Uterus (tissue), 2 donors: ENCODE data around the gene EIF1AY.

Experiments
- POLR2A ChIP-seq, 2 donors: fragments of 450-650 bp; IDR thresholded peaks; one replicate each; pipeline ENCODE4 v1.6.1; 2016; ENCODE audit warnings: antibody characterized with exemption in 2 of 2, mild to moderate bottlenecking in 1 of 2, moderate library complexity in 1 of 2
- TF ChIP-seq, protein P1 (sequence below), 4 experiments: fragments of 200-600 bp in 2 of 4; fragments of 450-650 bp in 2 of 4; sonication (generic) in 2 of 4; IDR thresholded peaks; one replicate each; pipeline ENCODE4 v1.5.1; 2016 to 2019; ENCODE audit warnings: antibody characterized with exemption in 4 of 4, mild to moderate bottlenecking in 2 of 4, moderate library complexity in 1 of 4

- TF ChIP-seq, protein P1, sequence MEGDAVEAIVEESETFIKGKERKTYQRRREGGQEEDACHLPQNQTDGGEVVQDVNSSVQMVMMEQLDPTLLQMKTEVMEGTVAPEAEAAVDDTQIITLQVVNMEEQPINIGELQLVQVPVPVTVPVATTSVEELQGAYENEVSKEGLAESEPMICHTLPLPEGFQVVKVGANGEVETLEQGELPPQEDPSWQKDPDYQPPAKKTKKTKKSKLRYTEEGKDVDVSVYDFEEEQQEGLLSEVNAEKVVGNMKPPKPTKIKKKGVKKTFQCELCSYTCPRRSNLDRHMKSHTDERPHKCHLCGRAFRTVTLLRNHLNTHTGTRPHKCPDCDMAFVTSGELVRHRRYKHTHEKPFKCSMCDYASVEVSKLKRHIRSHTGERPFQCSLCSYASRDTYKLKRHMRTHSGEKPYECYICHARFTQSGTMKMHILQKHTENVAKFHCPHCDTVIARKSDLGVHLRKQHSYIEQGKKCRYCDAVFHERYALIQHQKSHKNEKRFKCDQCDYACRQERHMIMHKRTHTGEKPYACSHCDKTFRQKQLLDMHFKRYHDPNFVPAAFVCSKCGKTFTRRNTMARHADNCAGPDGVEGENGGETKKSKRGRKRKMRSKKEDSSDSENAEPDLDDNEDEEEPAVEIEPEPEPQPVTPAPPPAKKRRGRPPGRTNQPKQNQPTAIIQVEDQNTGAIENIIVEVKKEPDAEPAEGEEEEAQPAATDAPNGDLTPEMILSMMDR (IDR thresholded peaks at IDR 0.05) = no peak
- TF ChIP-seq POLR2A (IDR thresholded peaks at IDR 0.05) = no peak
Measured at GRCh38 chrY:20544451-20544960, 31.1 kb upstream of the EIF1AY start.
